H1 (cell line): Measurements from ENCODE around the gene AP1M1. TPM values are rescaled to one million over a fixed set of nuclear protein-coding genes. Genes with fewer than 3 reads are reported as not detected.

Experiments
- CTCF ChIA-PET: fragments of 300-600 bp; sonication (Branson Sonifier 250); formaldehyde crosslinking; loops from one replicate; lab custom pipeline; 2021; ENCODE audit not compliant: partially characterized antibody; lab: Charles Lee
- POLR2A ChIA-PET: fragments of 300-600 bp; sonication (Branson Sonifier 250); formaldehyde crosslinking; loops from one replicate; lab custom pipeline; 2021; ENCODE audit warnings: inconsistent platforms; ENCODE audit not compliant: partially characterized antibody; lab: Charles Lee
- DNase-seq, 2 experiments: peaks; one replicate each; pipeline versions ENCODE4 v3.0.0 to v3.0.0-alpha.2; 2010 to 2022; ENCODE audit warnings: low spot score in 2 of 2, low read depth in 1 of 2, mixed read lengths in 1 of 2
- FAIRE-seq: peaks from 2 replicates; lab custom pipeline; 2011; peaks lifted over from hg19 to GRCh38; lab: Jason Lieb, UNC
- H2AFZ ChIP-seq: 2 replicates; pipeline ENCODE4 v1.8.1; 2012; ENCODE audit warnings: low read length, inconsistent platforms
- H2AK5ac ChIP-seq: 2 replicates; pipeline ENCODE4 v1.6.1; 2013; ENCODE audit warnings: low read depth, low read length
- H2BK120ac ChIP-seq: replicated peaks from 2 replicates; pipeline ENCODE3; 2013; ENCODE audit warnings: low read depth, low read length, inconsistent platforms
- H2BK12ac ChIP-seq: 2 replicates; pipeline ENCODE4 v1.6.1; 2013; ENCODE audit warnings: low read depth, low read length
- H2BK15ac ChIP-seq: 2 replicates; pipeline ENCODE4 v1.6.1; 2013; ENCODE audit warnings: low read length
- H2BK20ac ChIP-seq: 2 replicates; pipeline ENCODE4 v1.6.1; 2013; ENCODE audit warnings: low read length
- H2BK5ac ChIP-seq: 2 replicates; pipeline ENCODE4 v1.6.1; 2013; ENCODE audit warnings: low read depth, low read length
- H3K14ac ChIP-seq: 2 replicates; pipeline ENCODE4 v1.6.1; 2013; ENCODE audit warnings: inconsistent platforms; ENCODE audit not compliant: insufficient read length
- H3K18ac ChIP-seq: 2 replicates; pipeline ENCODE4 v1.6.1; 2013; ENCODE audit warnings: low read length; ENCODE audit errors: extremely low read depth
- H3K23ac ChIP-seq: 2 replicates; pipeline ENCODE4 v1.6.1; 2013; ENCODE audit warnings: inconsistent platforms; ENCODE audit not compliant: insufficient read length
- H3K23me2 ChIP-seq: 2 replicates; pipeline ENCODE4 v1.6.1; 2013; ENCODE audit warnings: low read depth, low read length
- H3K27ac ChIP-seq: 2 replicates; pipeline ENCODE4 v1.6.1; 2011; ENCODE audit warnings: low read depth, low read length, inconsistent platforms
- H3K27me3 ChIP-seq, 4 experiments: replicated peaks in 1 of 4; 1 replicate in 1 of 4; 2 replicates in 3 of 4; pipeline versions ENCODE4 v1.6.1 to v1.8.1; 2011 to 2013; ENCODE audit warnings: low read length in 3 of 4, mild to moderate bottlenecking in 3 of 4, inconsistent platforms in 2 of 4, mixed read lengths in 2 of 4, moderate library complexity in 1 of 4; ENCODE audit not compliant: control insufficient read depth in 3 of 4, insufficient read depth in 3 of 4; ENCODE audit errors: extremely low read depth in 1 of 4
- H3K36me3 ChIP-seq, 4 experiments: 2 replicates each; pipeline versions ENCODE4 v1.6.1 to v1.8.1; 2011 to 2013; ENCODE audit warnings: mild to moderate bottlenecking in 4 of 4, low read length in 3 of 4, moderate library complexity in 2 of 4, control low read depth in 1 of 4, inconsistent platforms in 1 of 4; ENCODE audit not compliant: insufficient read depth in 4 of 4, control insufficient read depth in 2 of 4
- H3K4ac ChIP-seq: replicated peaks from 2 replicates; pipeline ENCODE3; 2013; ENCODE audit warnings: low read length, low read depth, mixed read lengths, inconsistent platforms; ENCODE audit not compliant: insufficient read length
- H3K4me1 ChIP-seq, 4 experiments: replicated peaks in 1 of 4; 1 replicate in 1 of 4; 2 replicates in 3 of 4; pipeline versions ENCODE4 v1.6.1 to v1.8.1; 2011 to 2013; ENCODE audit warnings: low read length in 3 of 4, inconsistent platforms in 2 of 4, mixed read lengths in 1 of 4; ENCODE audit not compliant: insufficient read depth in 4 of 4, control insufficient read depth in 3 of 4
- H3K4me2 ChIP-seq, 2 experiments: 2 replicates each; pipeline versions ENCODE4 v1.6.1 to v1.8.1; 2011 to 2013; ENCODE audit warnings: low read depth in 2 of 2, low read length in 2 of 2, control low read depth in 1 of 2, inconsistent platforms in 1 of 2, mild to moderate bottlenecking in 1 of 2; ENCODE audit not compliant: insufficient read depth in 1 of 2
- H3K4me3 ChIP-seq, 4 experiments: fragments of 200-600, 300-600 bp in 1 of 4; sonication (generic), shearing (Covaris generic), sonication (Bioruptor Twin) in 1 of 4; 2 replicates each; pipeline versions ENCODE4 v1.5.1 to v1.8.1; 2011 to 2016; ENCODE audit warnings: low read length in 4 of 4, low read depth in 3 of 4, control low read depth in 2 of 4, inconsistent platforms in 2 of 4, mild to moderate bottlenecking in 2 of 4, mixed read lengths in 1 of 4, moderate library complexity in 1 of 4; ENCODE audit not compliant: insufficient read depth in 2 of 4; ENCODE audit errors: extremely low read depth in 1 of 4
- H3K56ac ChIP-seq: replicated peaks from 2 replicates; pipeline ENCODE3; 2013; ENCODE audit warnings: low read depth, mild to moderate bottlenecking, mixed read lengths, low read length, inconsistent platforms; ENCODE audit not compliant: insufficient read length
- H3K79me1 ChIP-seq: 2 replicates; pipeline ENCODE4 v1.6.1; 2013; ENCODE audit warnings: low read depth, low read length, control low read depth
- H3K79me2 ChIP-seq, 2 experiments: 2 replicates each; pipeline versions ENCODE4 v1.6.1 to v1.8.1; 2012 to 2013; ENCODE audit warnings: low read length in 2 of 2, mild to moderate bottlenecking in 2 of 2, inconsistent platforms in 1 of 2; ENCODE audit not compliant: insufficient read depth in 2 of 2, control insufficient read depth in 1 of 2
- H3K9ac ChIP-seq, 4 experiments: replicated peaks in 1 of 4; 1 replicate in 1 of 4; 2 replicates in 3 of 4; pipeline versions ENCODE4 v1.6.1 to v1.8.1; 2011 to 2013; ENCODE audit warnings: low read depth in 3 of 4, low read length in 3 of 4, control low read depth in 2 of 4, mild to moderate bottlenecking in 2 of 4, moderate library complexity in 2 of 4, inconsistent platforms in 1 of 4; ENCODE audit errors: extremely low read depth in 1 of 4
- H3K9me3 ChIP-seq, 2 experiments: 2 replicates each; pipeline versions ENCODE4 v1.6.1 to v1.8.1; 2012 to 2013; ENCODE audit warnings: mild to moderate bottlenecking in 2 of 2, moderate library complexity in 2 of 2, control low read depth in 1 of 2, inconsistent platforms in 1 of 2, low read depth in 1 of 2, low read length in 1 of 2, mixed read lengths in 1 of 2; ENCODE audit not compliant: insufficient read depth in 2 of 2
- H4K20me1 ChIP-seq, 2 experiments: replicated peaks in 1 of 2; 2 replicates each; pipeline versions ENCODE3 to v1.8.1; 2011 to 2013; ENCODE audit warnings: inconsistent platforms in 2 of 2, low read length in 2 of 2, mild to moderate bottlenecking in 1 of 2; ENCODE audit not compliant: insufficient read depth in 2 of 2, control insufficient read depth in 1 of 2
- H4K5ac ChIP-seq: 2 replicates; pipeline ENCODE4 v1.6.1; 2013; ENCODE audit warnings: low read length, low read depth, mixed read lengths, inconsistent platforms; ENCODE audit not compliant: insufficient read length
- H4K8ac ChIP-seq: 2 replicates; pipeline ENCODE4 v1.8.0; 2013; ENCODE audit warnings: mild to moderate bottlenecking, moderate library complexity, low read length, inconsistent platforms; ENCODE audit not compliant: insufficient read depth; ENCODE audit errors: extremely low read depth
- H4K91ac ChIP-seq: replicated peaks from 2 replicates; pipeline ENCODE3; 2013; ENCODE audit warnings: low read length, mixed read lengths, inconsistent platforms; ENCODE audit not compliant: insufficient read length
- POLR2AphosphoS5 ChIP-seq: IDR thresholded peaks from 2 replicates; pipeline ENCODE4 v1.6.1; 2011; ENCODE audit warnings: low read depth, low read length
- SIX5 ChIP-seq: IDR thresholded peaks from 2 replicates; pipeline ENCODE4 v1.6.1; 2011; ENCODE audit warnings: mild to moderate bottlenecking, low read depth, low read length
- WGBS, 2 experiments: shearing (Covaris generic) in 1 of 2; methylation state at CpG; one replicate each; pipeline versions ENCODE4 v1.1.6 to v1.1.7; 2013 to 2015; ENCODE audit warnings: low lambda C conversion rate in 2 of 2, mixed read lengths in 2 of 2, inconsistent platforms in 1 of 2, low coverage in 1 of 2, missing lambda C conversion rate in 1 of 2; ENCODE audit not compliant: insufficient replicate concordance in 2 of 2, insufficient coverage in 1 of 2, insufficient read length in 1 of 2; ENCODE audit errors: extremely low coverage in 1 of 2, missing lambda C conversion rate in 1 of 2; 5-methylcytosine and 5-hydroxymethylcytosine counted together
- polyA plus RNA-seq, 7 experiments: library from polyadenylated mRNA; depleted of rRNA in 3 of 7; stranded (reverse) in 5 of 7; unstranded in 2 of 7; fragments of >200 nt in 5 of 7; fragments of 200-250 nt in 2 of 7; gene quantifications; 1 replicate in 5 of 7; 2 replicates in 1 of 7; 4 replicates in 1 of 7; pipeline versions ENCODE4 v1.2.1 to v1.2.3, GENCODE V29; 2011 to 2013; ENCODE audit warnings: missing spikeins in 2 of 7, mixed read lengths in 2 of 7
- total RNA-seq: library from RNA; stranded (reverse); fragmentation: NEBNext Ultra II Directional; extraction: Animal tissue kit (Norgen Biotek cat#: 25700); gene quantifications from 2 replicates; pipeline ENCODE4 v1.2.1, GENCODE V29; 2021

Gene AP1M1
- total and polyA plus RNA-seq, 2 of the 8 experiments (the other 6 are each of a cell fraction or from before 2014, with no cell fraction given): 30.9 to 37.5 TPM

DNA sequence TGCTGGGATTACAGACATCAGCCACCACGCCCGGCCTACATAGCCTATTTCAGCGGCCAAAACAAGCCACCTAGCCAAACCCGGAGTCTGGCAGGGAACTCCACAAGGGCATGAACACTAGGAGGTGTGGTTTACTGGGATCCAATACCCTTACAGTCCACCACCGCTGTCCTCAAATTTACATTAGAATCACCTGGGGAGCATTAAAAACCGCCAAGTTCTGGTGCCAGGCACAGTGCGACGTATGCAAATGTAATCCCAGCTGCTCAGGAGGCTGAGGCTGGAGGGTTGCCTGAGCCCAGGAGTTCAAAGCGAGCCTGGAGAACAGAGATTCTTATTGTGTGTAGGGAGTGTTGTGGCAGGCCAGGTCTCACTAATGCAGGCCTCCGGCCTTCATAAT lies 4.2 kb upstream of the AP1M1 start:
- ChIA-PET CTCF (interaction anchor here (0.7 to 0.9 kb wide), 2 partner anchors 31 to 55 kb away, joined by 3 read pairs; no protein-coding TSS in a partner anchor), POLR2A (interaction anchor here (1.1 to 1.2 kb wide), 3 partner anchors 8 to 119 kb away, joined by 3 to 6 read pairs (median 3); partner anchors contain the start of gene FAM32A)

More for the DNA sequence above, 4.2 kb upstream of the AP1M1 start:
- no peaks in the 10 kb centered on the region; a peak in 1 of 7 replicates for H3K4me1 ChIP-seq
- FAIRE-seq: no peak
- peaks cover 5 to 27% (median 18%) of the 10 kb centered on the region in 4 experiments; a peak in 7 of 8 replicates for H3K36me3 ChIP-seq
- H3K27ac ChIP-seq: no peak overlapping the region
- H2BK5ac ChIP-seq: no peak overlapping the region
- WGBS, 2 experiments: 69% methylated on average over 10 of the region's 10 CpGs; no CpG with 5 or more reads in 1 of the 2 experiments
- H2BK20ac ChIP-seq: no peak overlapping the region
- H3K23me2 ChIP-seq: peaks cover 6% of the 10 kb centered on the region; the same call in 1 of the 2 replicates
- no peak overlapping the region for H3K14ac ChIP-seq
- no peak overlapping the region for H2AFZ ChIP-seq
- TF ChIP-seq POLR2AphosphoS5 (peak; percentile 46; the same call in 1 of the 2 replicates), SIX5 (no peak)
- H2BK12ac ChIP-seq: no peak overlapping the region
- no peak overlapping the region for H4K8ac ChIP-seq
- no peak overlapping the region for H3K4me2 ChIP-seq
- no peak overlapping the region for H3K18ac ChIP-seq
- H3K23ac ChIP-seq: no peak overlapping the region
- H3K79me1 ChIP-seq: peaks cover 5% of the 10 kb centered on the region
- no peak overlapping the region; a peak in 1 of 7 replicates for H3K9ac ChIP-seq
- peaks cover 0 to 4% of the 10 kb centered on the region in 2 experiments; a peak in 1 of 4 replicates for H3K79me2 ChIP-seq
- H4K20me1 ChIP-seq: peaks cover 1 to 4% of the 10 kb centered on the region in 2 experiments
- H2AK5ac ChIP-seq: no peak overlapping the region
- no peak overlapping the region for H2BK15ac ChIP-seq
- H2BK120ac ChIP-seq: no peak overlapping the region
- H4K5ac ChIP-seq: no peak overlapping the region
- H3K27me3 ChIP-seq: no peaks in the 10 kb centered on the region
- no peak overlapping the region for H3K56ac ChIP-seq
- H4K91ac ChIP-seq: no peak overlapping the region
- H3K4ac ChIP-seq: no peak overlapping the region
- no peaks in the 10 kb centered on the region for H3K9me3 ChIP-seq
- no peak overlapping the region for H3K4me3 ChIP-seq
- no peak for DNase-seq
